GM12864 (cell line): Measurements from ENCODE around the gene AEBP1.

Experiments
- DNase-seq: peaks from one replicate; pipeline ENCODE4 v3.0.0-alpha.2; 2011; ENCODE audit warnings: low read depth
- H3K4me3 ChIP-seq: 2 replicates; pipeline ENCODE4 v1.5.1; 2011; ENCODE audit warnings: mild to moderate bottlenecking, low read depth, low read length, control low read depth
- CTCF ChIP-seq: IDR thresholded peaks from 2 replicates; pipeline ENCODE4 v1.5.1; 2011; ENCODE audit warnings: low read depth, mild to moderate bottlenecking, moderate library complexity, low read length, control low read depth, inconsistent platforms; ENCODE audit errors: missing control alignments

AEBP1 gene

GRCh38 chr7:44096326-44096881 lies 7.7 kb upstream of the AEBP1 start:
- no peak overlapping the region for H3K4me3 ChIP-seq
- DNase-seq = no peak
- no peak for TF ChIP-seq CTCF

GRCh38 chr7:44097064-44097932 lies 6.8 kb upstream of the AEBP1 start:
- DNase-seq = no peak
- H3K4me3 ChIP-seq = no peak overlapping the region
- no peak for TF ChIP-seq CTCF

- DNase-seq = no peak
- TF ChIP-seq CTCF = no peak
- no peak overlapping the region for H3K4me3 ChIP-seq
Measured at GRCh38 chr7:44098092-44099068, 5.8 kb upstream of the AEBP1 start.

GRCh38 chr7:44099669-44100068 lies 4.5 kb upstream of the AEBP1 start:
- no peak for TF ChIP-seq CTCF
- no peak overlapping the region for H3K4me3 ChIP-seq
- no peak for DNase-seq

DNA sequence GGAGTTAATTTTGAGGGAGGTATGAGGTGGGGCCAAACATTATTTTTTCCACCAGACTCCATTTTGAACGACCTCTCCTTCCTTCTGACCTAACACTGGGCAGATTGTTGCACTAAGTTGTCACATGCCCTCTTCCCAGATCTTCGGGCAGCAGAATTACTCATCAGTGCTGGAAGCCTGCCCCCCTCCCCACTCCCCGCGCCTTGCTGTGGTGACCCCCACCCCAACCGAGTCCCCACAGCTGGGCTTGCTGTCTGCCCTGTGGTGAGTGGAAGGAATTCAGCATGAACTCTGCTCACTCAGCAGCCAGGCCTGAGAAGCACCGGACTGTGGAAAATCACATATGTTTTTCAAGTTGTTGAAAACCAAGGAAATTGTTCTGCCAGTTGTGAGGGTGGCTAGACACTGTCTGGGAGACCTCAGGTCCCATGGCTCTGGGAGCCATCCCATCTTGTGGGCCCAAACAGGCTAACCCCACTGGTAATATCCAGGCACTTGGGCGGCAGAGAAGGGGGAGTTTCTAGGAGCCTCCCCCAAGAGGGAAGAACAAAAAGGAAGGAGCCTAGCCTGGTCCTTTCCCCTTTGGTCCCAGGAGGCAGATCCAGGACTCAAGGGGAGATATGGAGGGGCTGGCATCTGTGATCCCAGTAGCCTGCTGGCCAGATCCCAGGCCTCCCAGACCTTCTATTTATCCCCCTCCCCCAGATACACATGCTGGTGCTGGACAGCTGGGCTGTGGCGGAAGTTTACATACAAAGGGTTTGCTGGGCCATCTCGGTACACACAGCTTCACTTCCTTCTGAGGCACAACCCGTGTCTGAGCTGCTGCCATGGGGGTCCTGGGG lies 3.5 kb upstream of the AEBP1 start:
- no peak overlapping the region for H3K4me3 ChIP-seq
- TF ChIP-seq CTCF = no peak
- no peak for DNase-seq

- no peak for TF ChIP-seq CTCF
- no peak for DNase-seq
- H3K4me3 ChIP-seq = no peak overlapping the region
Measured at GRCh38 chr7:44101303-44101965, 2.7 kb upstream of the AEBP1 start.
